ENCODE measurements around the gene ATP13A4.

Gene ATP13A4, protein sequence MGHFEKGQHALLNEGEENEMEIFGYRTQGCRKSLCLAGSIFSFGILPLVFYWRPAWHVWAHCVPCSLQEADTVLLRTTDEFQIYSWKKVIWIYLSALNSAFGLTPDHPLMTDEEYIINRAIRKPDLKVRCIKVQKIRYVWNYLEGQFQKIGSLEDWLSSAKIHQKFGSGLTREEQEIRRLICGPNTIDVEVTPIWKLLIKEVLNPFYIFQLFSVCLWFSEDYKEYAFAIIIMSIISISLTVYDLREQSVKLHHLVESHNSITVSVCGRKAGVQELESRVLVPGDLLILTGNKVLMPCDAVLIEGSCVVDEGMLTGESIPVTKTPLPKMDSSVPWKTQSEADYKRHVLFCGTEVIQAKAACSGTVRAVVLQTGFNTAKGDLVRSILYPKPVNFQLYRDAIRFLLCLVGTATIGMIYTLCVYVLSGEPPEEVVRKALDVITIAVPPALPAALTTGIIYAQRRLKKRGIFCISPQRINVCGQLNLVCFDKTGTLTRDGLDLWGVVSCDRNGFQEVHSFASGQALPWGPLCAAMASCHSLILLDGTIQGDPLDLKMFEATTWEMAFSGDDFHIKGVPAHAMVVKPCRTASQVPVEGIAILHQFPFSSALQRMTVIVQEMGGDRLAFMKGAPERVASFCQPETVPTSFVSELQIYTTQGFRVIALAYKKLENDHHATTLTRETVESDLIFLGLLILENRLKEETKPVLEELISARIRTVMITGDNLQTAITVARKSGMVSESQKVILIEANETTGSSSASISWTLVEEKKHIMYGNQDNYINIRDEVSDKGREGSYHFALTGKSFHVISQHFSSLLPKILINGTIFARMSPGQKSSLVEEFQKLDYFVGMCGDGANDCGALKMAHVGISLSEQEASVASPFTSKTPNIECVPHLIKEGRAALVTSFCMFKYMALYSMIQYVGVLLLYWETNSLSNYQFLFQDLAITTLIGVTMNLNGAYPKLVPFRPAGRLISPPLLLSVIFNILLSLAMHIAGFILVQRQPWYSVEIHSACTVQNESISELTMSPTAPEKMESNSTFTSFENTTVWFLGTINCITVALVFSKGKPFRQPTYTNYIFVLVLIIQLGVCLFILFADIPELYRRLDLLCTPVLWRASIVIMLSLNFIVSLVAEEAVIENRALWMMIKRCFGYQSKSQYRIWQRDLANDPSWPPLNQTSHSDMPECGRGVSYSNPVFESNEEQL

DNA sequence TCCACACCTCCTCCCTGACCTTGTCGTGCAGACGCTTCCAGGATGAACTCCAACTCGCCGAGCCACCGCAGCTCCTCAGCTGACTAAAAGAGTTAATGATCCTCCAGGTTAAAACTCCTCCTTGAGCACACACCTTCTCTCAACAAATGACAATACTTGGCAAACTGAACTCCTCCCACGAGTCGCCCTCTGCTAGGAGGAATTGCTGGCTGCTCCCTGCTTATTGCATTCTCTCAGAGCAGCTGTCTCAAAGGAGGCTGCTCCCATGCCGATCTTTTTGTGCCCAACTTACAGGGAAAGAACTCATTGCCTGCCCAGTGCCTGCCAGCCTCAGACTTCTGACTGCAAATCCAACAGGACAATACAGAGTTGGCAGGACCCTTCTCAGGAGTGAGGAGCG, at the start of gene ATP13A4:
TSS of gene ATP13A4 (minus strand) at position 85 of the 400 bp plus-strand sequence. CDS start 96 bp downstream, outside the sequence.
- Histone ChIP-seq H2AFZ (peak within 1 kb of the TSS; percentile 77), H3K36me3 (ENCODE audit: control insufficient read depth, insufficient read depth, low read length) (no peaks in the 10 kb centered on the region), H3K9me3 (ENCODE audit: control insufficient read depth, low read length) (no peaks in the 10 kb centered on the region), H3K9ac (peak within 1 kb of the TSS; percentile 1), H3K27me3 (ENCODE audit: control insufficient read depth, insufficient read depth, low read length) (no peaks in the 10 kb centered on the region), H3K4me1 (peaks cover 10% of the 10 kb centered on the region), H3K27ac (peak within 1 kb of the TSS; percentile 88), H3K79me2 (peaks cover 26% of the 10 kb centered on the region), H3K4me3 (ENCODE audit: low read depth, low read length) (peak within 1 kb of the TSS; percentile 82), H3K4me2 (ENCODE audit: low read length) (peak within 1 kb of the TSS; percentile 65)
- TF ChIP-seq, protein P1, sequence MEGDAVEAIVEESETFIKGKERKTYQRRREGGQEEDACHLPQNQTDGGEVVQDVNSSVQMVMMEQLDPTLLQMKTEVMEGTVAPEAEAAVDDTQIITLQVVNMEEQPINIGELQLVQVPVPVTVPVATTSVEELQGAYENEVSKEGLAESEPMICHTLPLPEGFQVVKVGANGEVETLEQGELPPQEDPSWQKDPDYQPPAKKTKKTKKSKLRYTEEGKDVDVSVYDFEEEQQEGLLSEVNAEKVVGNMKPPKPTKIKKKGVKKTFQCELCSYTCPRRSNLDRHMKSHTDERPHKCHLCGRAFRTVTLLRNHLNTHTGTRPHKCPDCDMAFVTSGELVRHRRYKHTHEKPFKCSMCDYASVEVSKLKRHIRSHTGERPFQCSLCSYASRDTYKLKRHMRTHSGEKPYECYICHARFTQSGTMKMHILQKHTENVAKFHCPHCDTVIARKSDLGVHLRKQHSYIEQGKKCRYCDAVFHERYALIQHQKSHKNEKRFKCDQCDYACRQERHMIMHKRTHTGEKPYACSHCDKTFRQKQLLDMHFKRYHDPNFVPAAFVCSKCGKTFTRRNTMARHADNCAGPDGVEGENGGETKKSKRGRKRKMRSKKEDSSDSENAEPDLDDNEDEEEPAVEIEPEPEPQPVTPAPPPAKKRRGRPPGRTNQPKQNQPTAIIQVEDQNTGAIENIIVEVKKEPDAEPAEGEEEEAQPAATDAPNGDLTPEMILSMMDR (IDR thresholded peaks at IDR 0.05): no peak

DNA sequence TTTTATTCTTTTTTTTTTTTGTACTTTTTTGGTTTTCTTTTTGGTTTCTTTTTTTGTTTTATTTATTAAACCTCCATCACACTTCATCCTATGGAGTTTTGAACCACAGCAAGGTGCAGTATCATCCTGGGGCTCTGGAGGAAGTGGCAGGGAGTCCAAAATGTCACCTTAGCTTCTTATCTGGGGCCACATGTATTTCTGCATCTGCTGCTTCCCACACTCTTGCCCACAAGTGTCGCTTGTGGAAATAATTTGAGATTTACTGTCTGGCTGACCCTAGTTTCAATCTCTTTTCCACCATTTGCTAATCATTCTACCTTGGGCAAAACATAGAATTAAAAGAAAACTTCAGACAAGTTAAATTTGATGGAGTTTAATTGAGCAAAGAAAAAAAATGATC, 44.7 kb upstream of the ATP13A4 start:
- H3K9ac ChIP-seq: no peak overlapping the region
- no peak overlapping the region for H3K27ac ChIP-seq
- no peaks in the 10 kb centered on the region for H3K4me1 ChIP-seq
- no peak overlapping the region for H2AFZ ChIP-seq
- H3K4me3 ChIP-seq (ENCODE audit: low read depth, low read length): no peak overlapping the region
- TF ChIP-seq, protein P1 (IDR thresholded peaks at IDR 0.05): no peak
- H3K27me3 ChIP-seq (ENCODE audit: control insufficient read depth, insufficient read depth, low read length): no peaks in the 10 kb centered on the region
- H3K36me3 ChIP-seq (ENCODE audit: control insufficient read depth, insufficient read depth, low read length): no peaks in the 10 kb centered on the region
- peaks cover 67% of the 10 kb centered on the region for H3K79me2 ChIP-seq
- H3K4me2 ChIP-seq (ENCODE audit: low read length): no peak overlapping the region
- H3K9me3 ChIP-seq (ENCODE audit: control insufficient read depth, low read length): no peaks in the 10 kb centered on the region

DNA sequence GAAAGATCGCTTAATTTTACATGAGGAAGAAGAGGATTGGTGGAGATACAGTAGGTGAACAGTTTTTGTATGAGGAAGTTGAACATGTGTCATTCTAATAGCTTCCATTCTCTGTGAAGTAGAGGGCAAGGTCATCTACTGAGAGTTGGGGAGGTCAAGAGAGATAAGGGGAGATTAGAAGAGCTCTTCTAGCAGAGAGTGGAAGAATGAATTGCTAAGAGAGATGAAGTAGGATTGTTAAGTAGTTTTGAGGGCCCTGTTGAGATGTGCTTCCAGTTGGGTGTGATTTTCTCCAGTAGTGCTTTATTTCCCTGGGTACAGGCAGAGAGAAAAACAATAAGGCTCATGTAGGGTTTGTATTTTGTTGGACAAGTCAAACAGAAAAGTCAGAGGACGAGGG, 43.5 kb upstream of the ATP13A4 start:
- Histone ChIP-seq H3K36me3 (ENCODE audit: control insufficient read depth, insufficient read depth, low read length) (no peaks in the 10 kb centered on the region), H3K9ac (no peak overlapping the region), H3K4me2 (ENCODE audit: low read length) (no peak overlapping the region), H2AFZ (no peak overlapping the region), H3K27me3 (ENCODE audit: control insufficient read depth, insufficient read depth, low read length) (no peaks in the 10 kb centered on the region), H3K4me3 (ENCODE audit: low read depth, low read length) (no peak overlapping the region), H3K27ac (no peak overlapping the region), H3K4me1 (no peaks in the 10 kb centered on the region), H3K9me3 (ENCODE audit: control insufficient read depth, low read length) (no peaks in the 10 kb centered on the region), H3K79me2 (peaks cover 75% of the 10 kb centered on the region)
- TF ChIP-seq, protein P1 (IDR thresholded peaks at IDR 0.05): no peak

DNA sequence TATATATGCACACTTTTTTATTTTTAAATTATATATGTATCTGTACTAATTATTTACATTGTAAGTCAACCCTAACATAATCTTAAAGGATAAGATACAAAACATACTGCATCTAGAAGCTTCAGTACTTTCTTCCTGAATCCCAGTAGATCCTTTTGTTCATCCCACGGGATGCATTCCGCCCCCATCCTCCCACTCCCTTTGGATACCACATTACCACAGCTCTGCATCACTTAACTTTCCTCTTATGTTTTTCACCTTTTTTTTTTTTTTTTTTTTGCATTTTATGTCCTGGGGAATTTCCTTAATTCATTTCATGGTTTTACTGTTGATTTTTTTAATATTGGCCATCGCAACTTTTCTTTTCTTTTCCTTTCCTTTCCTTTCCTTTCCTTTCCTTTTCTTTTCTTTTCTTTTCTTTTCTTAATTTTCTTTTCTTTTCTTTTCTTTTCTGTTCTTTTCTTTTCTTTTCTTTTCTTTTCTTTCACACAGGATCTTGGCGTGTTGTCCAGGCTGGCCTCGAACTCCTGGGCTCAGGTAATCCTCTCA, 41.3 kb upstream of the ATP13A4 start:
- peaks cover 2% of the 10 kb centered on the region for H3K4me1 ChIP-seq
- H3K27me3 ChIP-seq (ENCODE audit: control insufficient read depth, insufficient read depth, low read length): no peaks in the 10 kb centered on the region
- TF ChIP-seq, protein P1 (IDR thresholded peaks at IDR 0.05): no peak
- H3K4me2 ChIP-seq (ENCODE audit: low read length): no peak overlapping the region
- H3K79me2 ChIP-seq: peaks cover 66% of the 10 kb centered on the region
- no peak overlapping the region for H3K27ac ChIP-seq
- H3K4me3 ChIP-seq (ENCODE audit: low read depth, low read length): no peak overlapping the region
- H2AFZ ChIP-seq: no peak overlapping the region
- no peak overlapping the region for H3K9ac ChIP-seq
- no peaks in the 10 kb centered on the region for H3K9me3 ChIP-seq (ENCODE audit: control insufficient read depth, low read length)
- no peaks in the 10 kb centered on the region for H3K36me3 ChIP-seq (ENCODE audit: control insufficient read depth, insufficient read depth, low read length)
